NCI-H2227 (cell line): ENCODE data around the gene KIAA1755.

ENCODE experiments used
- DNase-seq: peaks from one replicate; lab custom pipeline; 2025; ENCODE audit not compliant: unreplicated experiment; lab: John Stamatoyannopoulos, UW

KIAA1755 gene

DNA sequence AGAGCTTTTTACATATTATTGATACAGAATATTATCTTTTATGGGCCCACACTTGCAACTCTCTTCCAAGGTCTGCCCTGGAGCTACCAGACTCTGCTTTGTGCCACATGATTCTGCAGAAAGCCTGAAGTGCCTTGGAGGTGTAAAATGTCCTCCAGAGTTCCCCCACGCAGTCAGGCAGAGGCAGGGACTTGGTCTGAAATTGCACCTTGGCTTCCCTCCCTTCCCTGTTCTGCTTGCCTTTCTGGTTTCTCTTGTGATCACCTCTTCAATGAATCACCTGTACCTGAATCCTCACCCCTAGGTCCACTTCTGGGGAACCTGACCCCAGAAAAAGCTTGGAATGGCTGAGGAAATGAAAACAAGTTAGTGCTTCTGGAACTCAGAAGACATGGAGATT, 52.4 kb downstream of the KIAA1755 start:
- DNase-seq, result no peak

DNA sequence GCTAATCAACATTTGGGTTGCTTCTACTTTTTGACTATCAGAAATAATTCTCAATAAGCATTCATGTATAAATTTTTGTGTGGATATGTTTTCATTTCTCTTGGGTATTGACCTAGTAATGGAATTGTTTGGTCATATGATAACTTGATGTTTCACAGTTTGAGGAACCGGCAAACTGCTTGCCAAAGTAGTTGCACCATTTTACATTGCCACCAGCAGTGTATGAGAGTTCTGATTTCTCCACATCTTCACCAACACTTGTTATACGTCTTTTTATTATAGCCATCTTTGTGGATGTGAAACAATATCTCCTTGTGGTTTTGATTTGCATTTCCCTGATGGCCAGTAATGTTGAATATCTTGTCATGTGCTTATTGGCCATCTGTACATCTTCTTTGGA, 52.9 kb downstream of the KIAA1755 start:
- no peak for DNase-seq

DNA sequence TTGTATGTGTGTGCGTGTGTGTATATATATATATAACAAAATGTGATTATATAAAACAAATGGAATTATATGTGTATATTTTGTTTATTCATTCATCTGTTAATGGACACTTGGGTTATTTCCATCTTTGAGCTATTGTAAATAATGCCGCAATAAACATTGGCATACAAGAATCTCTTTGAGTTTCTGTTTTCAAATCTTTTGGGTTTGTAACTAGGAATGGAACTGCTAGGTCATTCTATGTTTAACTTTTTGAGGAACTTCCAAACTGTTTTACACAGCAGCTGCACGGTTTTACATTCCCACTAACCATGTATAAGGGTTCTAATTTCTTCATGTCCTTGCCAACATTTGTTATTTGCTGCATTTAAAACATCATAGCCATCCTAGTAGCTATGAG, 55.5 kb downstream of the KIAA1755 start:
- no peak for DNase-seq

DNA sequence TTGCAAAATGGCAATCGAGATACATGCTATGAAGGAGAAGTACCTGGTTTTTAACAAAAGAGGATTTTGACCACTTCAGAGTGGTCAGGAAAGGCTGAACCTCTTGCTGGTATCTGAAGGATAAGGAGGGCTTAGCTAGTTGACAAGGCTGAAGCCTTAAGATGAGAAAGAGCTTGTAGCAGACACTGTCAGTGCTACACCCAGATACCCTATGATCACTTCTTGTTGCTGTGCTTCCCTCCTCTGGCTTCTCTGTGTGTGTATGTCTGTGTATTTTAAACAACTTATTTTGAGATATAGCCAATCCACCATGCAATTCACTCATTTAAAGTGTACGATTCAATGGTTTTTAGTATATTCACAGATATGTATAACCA, 56.6 kb downstream of the KIAA1755 start:
- DNase-seq, result no peak

DNA sequence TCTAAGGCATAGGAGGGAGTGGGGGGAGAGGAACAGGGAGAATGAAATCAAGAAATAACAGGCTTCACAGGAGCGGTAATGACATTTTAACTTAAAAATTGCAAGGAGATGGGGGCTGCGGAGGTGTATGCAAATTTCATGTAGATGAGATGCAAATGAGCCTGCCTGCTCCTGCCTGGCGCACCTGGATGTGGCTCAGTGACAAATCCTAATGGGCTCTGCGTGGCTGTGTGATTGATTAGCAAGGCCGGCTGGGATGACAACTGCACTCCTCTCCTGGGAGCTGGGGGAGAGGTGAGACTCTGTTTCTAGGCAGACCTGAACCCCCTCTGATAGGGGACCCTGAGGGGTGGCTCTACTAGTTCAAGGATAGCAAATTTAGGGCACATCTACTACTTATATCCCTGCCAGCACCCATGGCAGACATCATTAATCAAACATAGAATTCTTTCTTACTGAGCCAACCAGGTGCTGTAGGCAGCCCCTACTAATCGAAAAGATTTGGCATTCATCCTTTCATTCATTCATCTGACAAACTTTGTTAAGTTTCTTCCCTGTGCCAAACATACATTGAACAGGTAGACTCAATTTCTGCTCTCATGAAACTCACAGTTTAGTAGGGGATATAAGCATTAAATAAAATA, 57.1 kb downstream of the KIAA1755 start:
- DNase-seq, result no peak

DNA sequence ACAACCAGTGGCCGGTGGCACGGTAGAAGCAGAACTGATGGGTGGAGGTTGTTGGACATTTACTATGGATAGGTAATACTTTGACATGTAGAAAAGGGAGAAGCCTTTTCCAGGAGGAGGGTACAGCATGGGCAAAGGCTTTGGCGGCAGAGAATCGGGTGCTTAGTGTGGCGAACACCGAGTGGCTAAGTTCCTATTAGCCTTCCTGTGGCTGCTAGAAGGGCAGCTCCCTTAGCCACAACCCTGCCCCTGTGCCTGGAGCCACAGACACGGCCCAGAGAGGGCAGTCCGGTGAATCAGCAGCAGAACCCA, 57.6 kb downstream of the KIAA1755 start:
- no peak for DNase-seq

DNA sequence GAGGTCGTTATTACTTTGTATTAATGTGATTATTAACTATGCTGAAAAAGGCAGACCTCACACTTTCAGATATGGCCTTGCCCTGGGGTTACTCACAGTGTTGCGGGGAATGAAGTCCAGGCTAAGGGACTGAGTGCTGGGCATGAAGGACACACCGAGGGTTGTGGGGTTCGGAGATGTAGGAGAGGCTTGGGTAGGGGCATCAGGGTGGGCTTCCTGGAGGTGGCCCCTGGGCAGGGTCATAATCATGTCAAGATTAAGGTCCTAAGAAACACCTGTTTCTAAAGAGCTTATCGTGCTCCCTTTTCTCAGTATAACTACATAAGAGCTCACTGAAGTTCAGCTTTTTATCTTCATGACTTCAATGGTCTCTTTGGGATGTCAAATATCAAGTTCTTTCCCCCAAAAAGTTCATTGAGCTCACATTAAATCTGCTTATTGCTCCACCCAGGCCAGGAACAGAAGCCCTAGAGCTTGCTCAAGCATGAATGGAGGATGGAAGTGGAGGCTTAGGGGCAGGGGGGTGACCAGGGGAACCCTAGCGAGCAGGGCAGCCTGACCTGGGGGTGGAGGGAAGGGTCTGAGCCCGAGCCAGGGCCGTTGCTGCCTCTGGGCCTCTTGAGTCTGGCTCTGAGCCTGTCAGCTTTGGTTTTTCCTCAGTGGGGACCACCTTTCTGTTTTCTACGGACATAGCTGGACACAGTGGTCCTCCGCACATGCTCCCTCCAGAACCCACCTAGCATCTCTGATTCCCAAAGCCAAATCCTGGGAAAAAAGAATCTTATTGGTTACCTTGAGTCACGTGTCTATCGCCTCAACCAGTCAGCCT, 58.2 kb downstream of the KIAA1755 start:
- no peak for DNase-seq

DNA sequence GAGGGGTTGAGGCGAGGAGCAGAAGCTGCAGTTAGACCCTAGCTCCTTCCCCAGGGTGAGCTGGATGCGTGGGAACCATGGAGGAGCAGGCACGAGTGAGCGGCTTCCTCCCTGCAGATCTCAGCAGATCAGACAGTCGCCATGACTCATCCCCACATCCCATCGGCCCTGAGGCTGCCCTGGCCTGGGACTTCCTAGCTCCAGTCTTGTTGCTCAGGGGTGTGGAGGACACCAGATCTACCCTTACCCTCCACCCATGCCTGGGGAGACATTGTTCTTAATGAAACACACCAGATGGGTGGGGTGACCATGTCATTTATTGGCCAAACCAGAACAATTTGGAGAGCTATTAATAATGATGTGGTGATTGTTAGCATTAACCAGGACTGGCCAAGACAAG, 59.2 kb downstream of the KIAA1755 start:
- DNase-seq, result no peak

DNA sequence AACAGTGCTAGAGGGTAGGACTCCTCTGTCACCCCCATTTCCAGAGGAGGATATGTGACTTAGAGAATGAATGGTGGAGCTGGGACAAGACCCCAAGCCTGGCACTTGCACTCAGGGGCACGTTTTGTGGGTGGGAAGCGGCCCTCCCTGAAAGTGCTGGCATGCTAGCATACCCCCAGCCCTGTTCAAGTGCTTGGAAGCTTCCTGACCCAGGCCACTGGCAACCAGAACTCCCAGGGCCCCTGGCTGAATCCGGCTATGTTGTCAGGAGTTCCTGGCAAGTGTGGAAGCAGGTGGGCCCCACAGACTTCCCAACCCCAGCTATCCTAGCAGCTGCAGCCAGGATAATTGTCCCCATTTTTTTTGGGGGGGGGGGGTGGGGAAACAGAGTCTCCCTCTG, 59.9 kb downstream of the KIAA1755 start:
- DNase-seq, result no peak

DNA sequence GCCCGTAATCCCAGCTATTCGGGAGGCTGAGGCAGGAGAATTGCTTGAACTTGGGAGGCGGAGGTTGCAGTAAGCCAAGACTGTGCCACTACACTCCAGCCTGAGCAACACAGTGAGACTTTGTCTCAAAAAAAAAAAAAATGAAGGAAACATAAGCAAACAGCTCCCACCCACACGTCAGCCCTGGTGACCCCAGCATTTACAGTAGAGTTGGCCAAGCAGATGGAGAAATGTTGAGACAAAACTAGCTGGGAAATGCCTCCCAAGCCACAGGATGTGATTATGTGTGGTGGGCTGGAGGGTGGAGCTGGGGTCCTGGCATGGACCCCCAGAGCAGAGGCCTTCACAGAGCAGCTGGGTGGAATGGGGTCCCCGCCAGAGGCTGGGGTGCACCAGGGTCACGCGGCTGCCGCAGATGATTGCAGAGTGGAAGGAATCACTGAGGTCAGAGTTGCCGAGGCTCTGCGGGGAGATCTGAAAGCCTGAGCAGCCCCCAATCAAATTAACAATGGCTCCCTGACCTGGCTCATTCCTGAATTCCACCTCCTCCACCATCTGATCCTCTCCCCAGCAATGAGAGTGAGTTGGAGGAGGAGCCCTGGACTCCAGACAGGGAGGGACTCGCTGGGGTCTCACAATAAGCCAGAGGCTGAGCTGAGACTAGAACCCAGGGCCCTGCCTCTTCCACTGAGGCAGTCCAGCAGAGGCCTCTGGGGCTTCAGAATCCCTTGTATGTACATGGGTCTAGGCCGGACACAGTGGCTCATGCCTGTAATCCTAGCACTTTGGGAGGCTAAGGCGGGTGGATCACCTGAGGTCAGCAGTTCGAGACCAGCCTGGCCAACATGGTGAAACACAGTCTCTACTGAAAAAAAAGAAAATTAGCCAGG, 60.8 kb downstream of the KIAA1755 start:
- DNase-seq, result no peak

DNA sequence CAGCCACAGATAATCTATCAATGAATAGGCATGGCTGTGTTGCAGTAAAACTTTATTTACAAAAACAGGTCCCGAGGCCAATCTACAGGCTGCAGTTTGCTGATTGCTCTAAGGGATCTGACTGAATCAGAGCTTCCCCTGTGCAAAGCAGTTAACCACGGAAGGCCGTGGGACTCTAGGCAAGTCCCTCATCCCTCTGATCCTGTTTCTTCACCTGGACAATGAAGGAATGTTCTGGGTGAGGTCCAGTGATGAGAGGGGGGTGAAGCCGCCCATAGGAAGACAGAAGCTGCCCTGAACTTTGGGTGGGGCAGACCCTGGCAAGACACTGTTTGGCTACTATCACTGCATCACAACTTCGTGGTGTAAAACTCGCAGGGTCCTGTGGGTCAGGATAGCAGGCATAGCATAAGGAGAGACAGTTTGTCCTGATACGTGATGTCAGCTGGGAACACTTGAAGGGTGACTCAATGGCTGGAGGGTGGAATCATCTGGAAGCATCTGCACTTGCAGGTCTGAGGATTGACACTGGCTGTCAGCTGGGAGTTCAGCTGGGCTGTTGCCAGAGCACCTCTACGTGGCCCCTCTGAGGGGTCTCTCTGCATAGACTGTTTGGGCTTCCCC, 62.2 kb downstream of the KIAA1755 start:
- no peak for DNase-seq

DNA sequence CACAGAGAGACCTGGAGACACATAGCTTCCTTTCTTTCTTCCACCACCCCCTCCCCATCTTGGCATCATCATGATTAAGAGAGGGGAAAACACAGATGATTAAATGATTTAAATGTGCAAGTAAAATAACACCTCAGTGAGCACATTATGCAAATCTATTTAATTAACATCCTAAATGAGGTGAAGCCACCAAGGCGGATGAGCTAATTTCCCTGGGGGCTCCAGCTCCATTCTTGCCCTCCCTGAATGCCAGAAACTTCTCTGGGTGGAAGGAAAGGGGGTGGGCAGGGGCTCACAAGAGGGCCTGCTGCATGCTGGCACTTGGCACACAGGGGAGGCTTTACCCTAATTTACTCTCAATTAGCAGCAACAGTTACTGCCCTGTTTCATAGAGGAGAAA, 62.9 kb downstream of the KIAA1755 start:
- no peak for DNase-seq

DNA sequence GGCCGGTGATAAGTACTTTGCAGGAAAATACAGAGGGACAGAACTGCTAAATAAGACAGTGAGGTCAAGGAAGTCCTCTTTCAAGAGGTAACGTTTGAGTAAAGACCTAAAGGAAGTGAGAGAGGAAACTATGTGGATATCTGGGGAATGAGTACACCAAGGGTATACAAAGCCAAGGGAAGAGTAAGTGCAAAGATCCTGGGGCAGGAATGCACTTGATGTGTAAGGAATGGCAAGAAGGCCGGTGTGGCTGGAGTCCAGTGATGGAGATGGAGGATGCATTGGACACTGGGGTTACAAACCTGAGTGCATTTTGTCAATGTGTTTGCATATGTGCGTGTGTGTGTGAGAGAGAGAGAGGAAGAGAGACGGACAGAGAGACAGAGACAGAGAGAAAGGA, 63.3 kb downstream of the KIAA1755 start:
- DNase-seq, result no peak

DNA sequence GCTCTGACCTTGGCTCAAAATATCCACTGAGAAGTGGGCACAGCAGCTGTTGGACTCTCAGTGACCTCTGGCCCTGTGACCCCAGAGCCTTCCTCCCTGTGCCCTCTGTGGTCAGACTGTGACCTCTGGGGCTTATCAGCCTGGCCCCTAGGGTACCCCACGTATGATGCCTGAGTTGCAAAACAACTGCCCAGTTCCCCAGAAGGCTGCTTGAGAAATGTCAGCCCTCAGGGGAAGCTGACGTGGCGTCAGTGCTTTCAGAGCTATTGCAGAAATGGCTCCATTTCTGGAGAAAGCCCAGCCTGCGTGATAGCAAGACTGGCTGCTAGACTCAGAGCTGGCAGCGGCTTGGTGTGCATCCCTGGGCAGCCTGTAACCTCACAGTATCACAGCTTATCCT, 63.9 kb downstream of the KIAA1755 start:
- no peak for DNase-seq

DNA sequence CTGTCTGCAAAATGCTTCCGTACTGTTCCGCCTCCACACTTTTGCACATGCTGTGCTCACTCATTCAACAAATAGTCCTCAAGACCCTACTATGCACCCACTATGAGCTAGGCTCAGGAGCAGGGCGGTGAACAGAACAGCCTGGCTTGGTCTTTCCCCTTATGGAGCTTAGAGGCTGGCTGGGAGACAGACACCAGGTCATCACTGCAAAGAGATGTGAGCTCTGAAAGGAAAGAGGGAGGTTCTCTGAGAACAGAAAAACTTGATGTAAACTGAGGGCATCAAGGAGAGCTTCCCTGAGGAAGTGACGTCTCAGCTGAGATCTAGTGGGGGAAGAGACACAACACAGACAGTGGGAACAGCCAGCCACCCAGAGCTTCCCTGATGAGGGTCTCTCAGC, 64.5 kb downstream of the KIAA1755 start:
- DNase-seq, result no peak

DNA sequence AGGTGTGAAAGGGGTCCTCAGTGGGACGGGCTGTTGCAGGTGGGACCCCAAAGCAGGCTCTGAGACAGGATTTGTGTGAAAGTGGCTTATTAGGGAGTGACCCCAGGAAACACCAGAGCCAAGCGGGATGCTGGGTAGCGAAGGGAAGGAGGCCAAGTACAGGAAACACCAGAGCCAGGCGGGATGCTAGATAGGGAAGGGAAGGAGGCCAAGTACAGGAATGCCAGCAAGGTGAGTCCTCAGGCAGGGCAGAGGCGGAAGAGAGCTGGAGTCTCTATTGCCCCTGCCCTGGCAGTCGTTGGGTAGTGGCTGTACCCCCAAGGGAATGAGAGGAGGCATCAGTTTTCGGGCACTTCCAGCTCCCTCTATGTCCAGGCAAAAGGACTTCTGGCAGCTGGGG, 65.0 kb downstream of the KIAA1755 start:
- no peak for DNase-seq

DNA sequence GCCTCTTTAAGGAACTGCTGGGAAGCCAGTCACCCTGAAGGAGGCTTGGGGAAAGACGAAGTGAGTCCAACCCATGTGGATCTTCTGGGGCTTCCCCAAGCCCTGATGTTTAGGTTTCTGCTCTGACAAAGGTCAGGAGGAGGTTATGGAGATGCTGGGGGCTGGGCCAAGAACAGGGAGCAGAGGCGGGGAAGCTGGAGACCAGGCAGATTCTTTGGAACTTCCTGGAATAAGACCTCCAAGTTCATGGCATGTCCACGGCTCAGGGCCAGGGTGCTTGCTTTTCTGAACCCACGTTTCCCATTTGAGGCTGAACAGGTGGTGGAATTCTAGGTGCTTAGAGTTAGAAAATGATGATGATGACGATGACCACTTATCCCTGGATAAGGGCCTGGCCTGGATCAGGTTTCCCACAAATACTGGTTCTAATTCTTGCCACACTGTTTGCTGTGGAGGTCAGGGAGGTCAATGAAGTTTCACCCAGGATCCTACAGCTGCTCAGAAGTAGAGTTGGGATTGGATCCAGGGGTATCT, 65.5 kb downstream of the KIAA1755 start:
- DNase-seq, result no peak

DNA sequence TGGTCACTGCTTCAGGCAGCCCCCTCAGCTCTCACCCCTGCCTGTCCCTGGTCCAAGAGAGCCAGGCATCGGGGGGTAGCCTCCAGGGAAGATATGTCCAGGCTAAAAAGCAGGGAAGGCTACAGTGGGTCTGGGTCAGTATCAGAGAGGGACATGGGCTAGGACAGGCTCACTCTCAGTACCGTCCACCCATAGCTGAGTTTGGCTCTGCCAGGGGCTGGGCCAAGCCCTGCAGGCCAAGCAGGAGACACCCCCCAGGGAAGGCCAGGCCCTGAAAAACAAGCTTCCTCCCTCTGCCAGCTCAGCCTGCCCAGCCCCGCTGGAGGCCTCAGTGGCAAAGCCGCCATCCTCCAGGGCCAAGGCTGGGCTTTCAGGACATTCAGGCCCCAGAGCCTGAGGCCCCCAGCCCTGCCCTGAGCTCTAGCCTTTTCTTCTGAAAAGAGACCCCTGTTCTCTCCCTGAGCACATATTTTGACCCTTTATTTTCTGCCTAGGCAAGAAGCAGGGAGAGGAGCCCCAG, 66.9 kb downstream of the KIAA1755 start:
- DNase-seq, result no peak

DNA sequence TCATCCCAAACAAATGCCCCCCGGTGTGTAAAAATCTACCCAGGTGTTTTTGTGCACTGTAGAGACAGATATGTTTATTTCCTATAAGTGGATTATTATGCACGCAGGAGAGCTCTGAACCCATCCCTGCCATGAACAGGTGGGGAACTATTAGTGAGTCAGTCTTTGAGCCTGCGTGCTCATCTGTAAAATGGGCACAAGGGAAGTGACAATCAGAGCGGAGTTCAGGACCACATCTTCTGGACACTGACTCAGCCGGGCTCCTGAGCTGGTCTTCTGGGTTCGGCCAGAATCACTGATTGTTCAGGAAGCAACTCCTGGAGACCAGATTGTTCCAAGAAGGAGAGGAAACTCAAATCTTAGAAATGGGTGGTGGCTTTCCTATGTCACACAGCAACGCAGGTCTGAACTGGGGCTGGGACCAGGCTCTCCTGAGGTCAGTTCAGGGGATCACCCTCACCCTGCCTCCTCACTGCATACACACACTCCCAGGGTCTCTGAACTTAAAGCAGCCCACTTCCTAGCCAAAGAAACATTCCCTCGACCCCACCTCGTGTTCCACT, 68.1 kb downstream of the KIAA1755 start:
- DNase-seq, result no peak

DNA sequence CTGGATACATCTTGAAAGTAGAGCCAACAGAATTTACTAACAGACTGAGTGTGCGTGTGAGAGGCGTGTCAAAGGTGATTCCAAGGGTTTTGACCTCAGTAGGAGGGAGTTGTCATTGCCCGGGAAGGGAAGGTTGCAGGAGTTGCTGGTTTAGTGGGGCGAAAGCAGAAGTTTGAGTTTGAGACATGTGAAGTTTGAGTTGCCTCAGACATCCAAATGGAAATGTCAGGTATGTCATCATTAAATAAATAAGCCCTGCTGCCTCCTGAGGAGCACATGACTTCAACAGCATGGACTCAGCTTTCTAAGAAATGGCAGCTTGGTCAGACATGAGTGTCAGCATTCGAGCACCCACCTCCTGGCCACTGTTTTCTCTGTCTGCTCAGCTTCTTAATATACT, 68.9 kb downstream of the KIAA1755 start:
- DNase-seq, result no peak

DNA sequence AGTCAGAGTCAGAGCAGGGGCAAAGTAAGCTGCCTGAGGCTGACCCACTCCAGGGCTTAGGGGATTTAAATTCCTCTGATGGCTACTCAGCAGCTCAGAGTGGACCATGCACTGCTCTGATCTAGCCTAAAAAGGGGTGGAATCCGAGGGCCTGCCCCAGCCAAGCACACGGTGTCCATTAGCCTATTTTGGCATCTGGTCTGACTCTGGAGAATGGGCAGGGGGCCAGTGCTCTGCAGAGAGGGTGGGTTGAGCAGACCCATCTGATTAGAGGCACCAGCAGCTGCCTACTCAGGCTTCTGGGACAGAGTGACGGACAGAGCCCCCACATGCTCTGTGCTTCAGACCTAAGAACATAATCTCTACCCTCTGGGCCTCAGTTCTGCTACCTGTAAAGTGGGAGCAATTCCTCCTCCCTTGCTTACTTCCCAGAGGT, 69.6 kb downstream of the KIAA1755 start:
- no peak for DNase-seq
